HCT116 (cell line): ENCODE measurements around the gene NXPH1. TPM values are rescaled to one million over a fixed set of nuclear protein-coding genes. Genes with fewer than 3 reads are reported as not detected.

Experiments
- ATAC-seq: fragments of 200-7000 bp; cut with Tn5 transposase; 2 replicates; pipeline ENCODE4 v1.9.1; 2020; ENCODE audit warnings: mild to moderate bottlenecking, moderate library complexity
- BruUV-seq: library from RNA; stranded (reverse); fragments of 400-500 nt; replicated peaks from 2 replicates; lab custom pipeline; 2021; lab: Mats Ljungman, UMichigan
- CTCF ChIA-PET: fragments of 300-600 bp; sonication (Branson Sonifier 250); formaldehyde crosslinking; loops from one replicate; lab custom pipeline; 2021; ENCODE audit warnings: antibody characterized with exemption; lab: Charles Lee
- POLR2A ChIA-PET: fragments of 300-600, 350-600 bp; sonication (Branson Sonifier 250); formaldehyde crosslinking; loops from one replicate; lab custom pipeline; 2021; ENCODE audit warnings: antibody characterized with exemption; lab: Charles Lee
- RAD21 ChIA-PET, 2 experiments: fragments of 300-600 bp; sonication (Branson Sonifier 250); formaldehyde crosslinking; loops; one replicate each; lab custom pipeline; 2023; ENCODE audit warnings: low total read pairs in 2 of 2; ENCODE audit not compliant: uncharacterized antibody in 2 of 2, unreplicated experiment in 2 of 2, low non-redundant PET in 1 of 2; lab: Charles Lee
- DNase-seq: peaks from one replicate; pipeline ENCODE4 v3.0.0-alpha.2; 2010; ENCODE audit warnings: low read depth, low spot score
- H2AFZ ChIP-seq: fragments of 200-600 bp; shearing (Covaris generic), sonication (generic); 2 replicates; pipeline ENCODE4 v1.6.1; 2017; ENCODE audit warnings: low read depth, mixed run types, mixed read lengths, antibody characterized with exemption, low read length; ENCODE audit not compliant: poor library complexity, severe bottlenecking
- H3K27ac ChIP-seq: 2 replicates; pipeline ENCODE4 v1.5.1; 2012; ENCODE audit warnings: low read depth, low read length
- H3K27me3 ChIP-seq: fragments of 200-600 bp; sonication (generic); 2 replicates; pipeline ENCODE4 v1.6.1; 2016; ENCODE audit warnings: mixed run types, low read length, mixed read lengths; ENCODE audit not compliant: insufficient read depth
- H3K36me3 ChIP-seq, 2 experiments: fragments of 200-500 bp in 1 of 2; fragments of 200-600 bp in 1 of 2; sonication (Bioruptor generic) in 1 of 2; sonication (generic) in 1 of 2; 2 replicates each; pipeline versions ENCODE4 v1.5.1 to v1.6.1; 2014 to 2016; ENCODE audit warnings: low read length in 2 of 2, inconsistent platforms in 1 of 2, mixed read lengths in 1 of 2, mixed run types in 1 of 2; ENCODE audit not compliant: insufficient read depth in 2 of 2, control insufficient read depth in 1 of 2
- H3K4me1 ChIP-seq, 2 experiments: fragments of 200-600 bp in 1 of 2; sonication (generic) in 1 of 2; 2 replicates each; pipeline versions ENCODE4 v1.5.1 to v1.6.1; 2012 to 2017; ENCODE audit warnings: low read length in 2 of 2, inconsistent platforms in 1 of 2, mild to moderate bottlenecking in 1 of 2, mixed read lengths in 1 of 2, mixed run types in 1 of 2, moderate library complexity in 1 of 2; ENCODE audit not compliant: insufficient read depth in 2 of 2, control insufficient read depth in 1 of 2
- H3K4me2 ChIP-seq: fragments of 200-600 bp; sonication (generic); 2 replicates; pipeline ENCODE4 v1.6.1; 2017; ENCODE audit warnings: mixed run types, low read length, mixed read lengths
- H3K4me3 ChIP-seq, 2 experiments: fragments of 200-600 bp in 1 of 2; sonication (generic) in 1 of 2; replicated peaks in 1 of 2; 2 replicates each; pipeline ENCODE4 v1.5.1; 2011 to 2016; ENCODE audit warnings: low read length in 2 of 2, control low read depth in 1 of 2, low read depth in 1 of 2, mild to moderate bottlenecking in 1 of 2, mixed read lengths in 1 of 2, mixed run types in 1 of 2
- H3K79me2 ChIP-seq: fragments of 200-600 bp; sonication (generic); 2 replicates; pipeline ENCODE4 v1.6.1; 2017; ENCODE audit warnings: mild to moderate bottlenecking, mixed run types, low read length, moderate library complexity, mixed read lengths; ENCODE audit not compliant: insufficient read depth
- H3K9ac ChIP-seq: fragments of 200-600 bp; sonication (generic); 2 replicates; pipeline ENCODE4 v1.6.1; 2016; ENCODE audit warnings: low read length, mixed read lengths
- H3K9me2 ChIP-seq: fragments of 200-600 bp; sonication (generic), shearing (Covaris generic); 2 replicates; pipeline ENCODE4 v1.6.1; 2017; ENCODE audit warnings: mixed run types, mild to moderate bottlenecking, moderate library complexity; ENCODE audit not compliant: insufficient read depth
- H3K9me3 ChIP-seq, 2 experiments: fragments of 200-500 bp in 1 of 2; fragments of 200-600 bp in 1 of 2; sonication (Bioruptor generic) in 1 of 2; sonication (generic) in 1 of 2; 2 replicates each; pipeline ENCODE4 v1.6.1; 2014 to 2017; ENCODE audit warnings: low read length in 2 of 2, mixed read lengths in 2 of 2, inconsistent platforms in 1 of 2, low read depth in 1 of 2, mild to moderate bottlenecking in 1 of 2, mixed run types in 1 of 2, moderate library complexity in 1 of 2; ENCODE audit not compliant: control insufficient read depth in 1 of 2, insufficient read depth in 1 of 2
- H4K20me1 ChIP-seq: fragments of 200-600 bp; sonication (generic), shearing (Covaris generic); 2 replicates; pipeline ENCODE4 v1.6.1; 2017; ENCODE audit warnings: mixed run types, mild to moderate bottlenecking, moderate library complexity; ENCODE audit not compliant: insufficient read depth
- ATF3 ChIP-seq: IDR thresholded peaks from 2 replicates; pipeline ENCODE4 v1.6.1; 2012
- CBX3 ChIP-seq: IDR thresholded peaks from 2 replicates; pipeline ENCODE4 v1.6.1; 2012; ENCODE audit warnings: low read depth
- CEBPB ChIP-seq: IDR thresholded peaks from 2 replicates; pipeline ENCODE4 v1.6.1; 2012; ENCODE audit warnings: low read depth
- CTCF ChIP-seq, 3 experiments: fragments of 200-600 bp in 1 of 3; sonication (generic) in 1 of 3; IDR thresholded peaks in 2 of 3; conservative IDR thresholded peaks in 1 of 3; 2 replicates each; pipeline ENCODE4 v1.5.1; 2012 to 2017; ENCODE audit warnings: low read depth in 2 of 3, low read length in 2 of 3, antibody characterized with exemption in 1 of 3, borderline replicate concordance in 1 of 3, control low read depth in 1 of 3, mild to moderate bottlenecking in 1 of 3, mixed read lengths in 1 of 3, mixed run types in 1 of 3, moderate library complexity in 1 of 3; ENCODE audit not compliant: insufficient read depth in 1 of 3
- EGR1 ChIP-seq: IDR thresholded peaks from 2 replicates; pipeline ENCODE4 v1.6.1; 2012; ENCODE audit warnings: low read depth
- EZH2phosphoT487 ChIP-seq: fragments of 200-600 bp; IDR thresholded peaks from 2 replicates; pipeline ENCODE4 v1.6.1; 2018; ENCODE audit warnings: antibody characterized with exemption, borderline replicate concordance
- FOSL1 ChIP-seq: IDR thresholded peaks from 2 replicates; pipeline ENCODE4 v1.6.1; 2012; ENCODE audit warnings: low read depth
- RAD21 ChIP-seq: IDR thresholded peaks from 2 replicates; pipeline ENCODE4 v1.6.1; 2012; ENCODE audit warnings: low read depth, mild to moderate bottlenecking
- REST ChIP-seq: IDR thresholded peaks from 2 replicates; pipeline ENCODE4 v1.6.1; 2012; ENCODE audit warnings: low read depth
- SRF ChIP-seq: IDR thresholded peaks from 2 replicates; pipeline ENCODE4 v1.6.1; 2012; ENCODE audit warnings: low read depth
- YY1 ChIP-seq: IDR thresholded peaks from 2 replicates; pipeline ENCODE4 v1.6.1; 2011; ENCODE audit warnings: low read length, low read depth, moderate library complexity, mild to moderate bottlenecking; ENCODE audit not compliant: insufficient replicate concordance; ENCODE audit errors: extremely low read depth
- ZFX ChIP-seq: fragments of 450-650 bp; IDR thresholded peaks from 2 replicates; pipeline ENCODE4 v1.6.1; 2017
- ZNF274 ChIP-seq: fragments of 200-500 bp; sonication (Bioruptor generic); IDR thresholded peaks from 2 replicates; pipeline ENCODE4 v1.6.1; 2014; ENCODE audit warnings: mild to moderate bottlenecking, low read depth, low read length, inconsistent platforms
- intact Hi-C: fragments of 100-400 bp; cut with micrococcal nuclease; formaldehyde crosslinking; loops from 2 replicates; pipeline ENCODE4 v1.10.0; 2022
- total RNA-seq: library from RNA; stranded (reverse); gene quantifications from one replicate; pipeline ENCODE4 v1.2.1, GENCODE V29; 2021; ENCODE audit not compliant: unreplicated experiment

Gene NXPH1
- total RNA-seq, 1 experiment from 2014 or later: 0.17 TPM

- no peak overlapping the region for H3K4me3 ChIP-seq
- H3K9ac ChIP-seq: no peak overlapping the region
- H3K79me2 ChIP-seq: no peaks in the 10 kb centered on the region
- H3K9me3 ChIP-seq: no peaks in the 10 kb centered on the region
- no peak overlapping the region for H3K27ac ChIP-seq
- no peak for ATAC-seq
- ChIA-PET RAD21 (no interaction called here), CTCF (no interaction called here), POLR2A (no interaction called here)
- H3K4me1 ChIP-seq: no peaks in the 10 kb centered on the region
- H2AFZ ChIP-seq: no peak overlapping the region
- no peaks in the 10 kb centered on the region for H3K9me2 ChIP-seq
- BruUV-seq: no TSS peak
- no peak overlapping the region for H3K4me2 ChIP-seq
- H4K20me1 ChIP-seq: no peaks in the 10 kb centered on the region
- H3K36me3 ChIP-seq: no peaks in the 10 kb centered on the region
- DNase-seq: no peak
- no peaks in the 10 kb centered on the region for H3K27me3 ChIP-seq
- intact Hi-C loops: no loop called here
- TF ChIP-seq EZH2phosphoT487: no peak
- TF ChIP-seq YY1: no peak
- no peak for TF ChIP-seq ZNF274
- TF ChIP-seq CBX3: no peak
- TF ChIP-seq RAD21: no peak
- no peak for TF ChIP-seq CEBPB
- no peak for TF ChIP-seq FOSL1
- no peak for TF ChIP-seq CTCF (IDR thresholded peaks at IDR 0.05 in 2 of 3, conservative IDR thresholded peaks at IDR 0.05 in 1 of 3; ENCODE audit: borderline replicate concordance in 1 of 3, insufficient read depth in 1 of 3, low read depth in 2 of 3, low read length in 2 of 3)
- TF ChIP-seq SRF: no peak
These were observed 179.2 kb downstream of the NXPH1 start for GRCh38 chr7:8612584-8612983.

- no peak for ATAC-seq
- H3K9me2 ChIP-seq: no peaks in the 10 kb centered on the region
- CTCF ChIA-PET: no interaction called here
- no peak overlapping the region for H3K4me3 ChIP-seq
- H3K9ac ChIP-seq: no peak overlapping the region
- H3K36me3 ChIP-seq: no peaks in the 10 kb centered on the region
- POLR2A ChIA-PET: no interaction called here
- no peaks in the 10 kb centered on the region for H3K9me3 ChIP-seq
- DNase-seq: no peak
- H2AFZ ChIP-seq: no peak overlapping the region
- RAD21 ChIA-PET: no interaction called here
- no peak overlapping the region for H3K4me2 ChIP-seq
- H3K27ac ChIP-seq: no peak overlapping the region
- H4K20me1 ChIP-seq: no peaks in the 10 kb centered on the region
- intact Hi-C loops: no loop called here
- H3K4me1 ChIP-seq: no peaks in the 10 kb centered on the region
- H3K27me3 ChIP-seq: no peaks in the 10 kb centered on the region
- no TSS peak for BruUV-seq
- no peaks in the 10 kb centered on the region for H3K79me2 ChIP-seq
- no peak for TF ChIP-seq ZFX
- TF ChIP-seq REST: no peak
- TF ChIP-seq FOSL1: no peak
- TF ChIP-seq ZNF274: no peak
- no peak for TF ChIP-seq EZH2phosphoT487
- TF ChIP-seq EGR1: no peak
- TF ChIP-seq CEBPB: no peak
- TF ChIP-seq ATF3: no peak
These were observed 179.8 kb downstream of the NXPH1 start for GRCh38 chr7:8613191-8613590.
